GM18526 (cell line): ENCODE results near the gene PRMT7.

Experiments used
- POLR2A ChIP-seq: IDR thresholded peaks from 3 replicates; pipeline ENCODE4 v1.6.1; 2011; ENCODE audit not compliant: insufficient read length; ENCODE audit errors: extremely low read depth

PRMT7 gene

DNA sequence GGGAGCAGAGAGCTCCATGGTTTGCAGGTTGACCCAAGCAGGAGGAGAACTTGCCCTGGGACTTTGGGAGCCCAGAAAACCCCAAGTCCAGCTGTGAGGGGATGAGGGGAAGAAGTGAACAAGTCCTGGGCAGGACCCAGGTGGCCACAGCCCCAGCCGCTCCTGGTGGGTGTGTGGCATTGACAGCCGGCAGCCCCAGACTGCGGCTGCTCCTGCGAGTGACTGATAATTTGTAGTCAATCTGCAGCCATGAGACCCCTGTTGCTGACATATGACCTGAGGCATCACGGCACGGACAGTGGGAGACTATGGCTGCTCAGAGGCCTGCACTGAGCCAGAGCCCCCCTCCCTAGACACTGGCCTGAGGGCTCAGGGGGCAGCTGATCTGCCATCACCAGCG lies 66.4 kb downstream of the PRMT7 start:
- no peak for TF ChIP-seq POLR2A

DNA sequence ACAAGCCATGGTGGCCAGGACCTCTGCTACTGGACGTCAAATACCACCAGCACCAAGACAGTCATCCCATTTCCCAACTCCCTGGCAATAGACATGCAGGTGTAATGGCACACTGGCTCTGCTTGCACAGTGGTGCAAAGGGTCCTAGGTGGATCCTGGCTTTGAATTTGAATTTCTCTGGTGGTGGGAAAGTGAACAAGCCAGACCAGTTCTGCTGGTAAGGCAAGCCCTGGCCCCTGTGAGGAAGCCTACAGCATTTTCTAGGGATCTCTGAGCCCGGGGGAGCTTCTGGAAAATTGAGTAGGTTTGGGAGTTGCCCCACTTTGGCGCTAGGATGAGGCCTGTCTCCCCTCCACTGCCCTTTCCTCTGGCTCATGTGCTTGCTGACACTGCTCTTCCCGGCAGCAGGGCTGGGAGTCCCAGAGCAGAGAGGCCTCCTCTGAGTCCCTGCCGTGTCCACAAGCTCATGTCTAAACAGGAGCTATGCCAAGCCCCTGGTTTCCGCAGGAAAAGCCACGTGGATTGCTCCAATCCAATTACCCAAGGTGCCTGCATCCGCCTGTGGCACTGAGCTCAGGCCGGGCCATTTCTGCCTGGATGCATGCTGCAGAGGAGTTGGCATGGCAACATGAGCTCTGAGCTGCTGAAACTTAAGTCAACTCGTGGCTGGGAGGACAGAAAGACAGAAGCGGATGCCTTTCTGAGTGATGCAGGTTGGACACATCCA lies 67.0 kb downstream of the PRMT7 start:
- TF ChIP-seq POLR2A: no peak

DNA sequence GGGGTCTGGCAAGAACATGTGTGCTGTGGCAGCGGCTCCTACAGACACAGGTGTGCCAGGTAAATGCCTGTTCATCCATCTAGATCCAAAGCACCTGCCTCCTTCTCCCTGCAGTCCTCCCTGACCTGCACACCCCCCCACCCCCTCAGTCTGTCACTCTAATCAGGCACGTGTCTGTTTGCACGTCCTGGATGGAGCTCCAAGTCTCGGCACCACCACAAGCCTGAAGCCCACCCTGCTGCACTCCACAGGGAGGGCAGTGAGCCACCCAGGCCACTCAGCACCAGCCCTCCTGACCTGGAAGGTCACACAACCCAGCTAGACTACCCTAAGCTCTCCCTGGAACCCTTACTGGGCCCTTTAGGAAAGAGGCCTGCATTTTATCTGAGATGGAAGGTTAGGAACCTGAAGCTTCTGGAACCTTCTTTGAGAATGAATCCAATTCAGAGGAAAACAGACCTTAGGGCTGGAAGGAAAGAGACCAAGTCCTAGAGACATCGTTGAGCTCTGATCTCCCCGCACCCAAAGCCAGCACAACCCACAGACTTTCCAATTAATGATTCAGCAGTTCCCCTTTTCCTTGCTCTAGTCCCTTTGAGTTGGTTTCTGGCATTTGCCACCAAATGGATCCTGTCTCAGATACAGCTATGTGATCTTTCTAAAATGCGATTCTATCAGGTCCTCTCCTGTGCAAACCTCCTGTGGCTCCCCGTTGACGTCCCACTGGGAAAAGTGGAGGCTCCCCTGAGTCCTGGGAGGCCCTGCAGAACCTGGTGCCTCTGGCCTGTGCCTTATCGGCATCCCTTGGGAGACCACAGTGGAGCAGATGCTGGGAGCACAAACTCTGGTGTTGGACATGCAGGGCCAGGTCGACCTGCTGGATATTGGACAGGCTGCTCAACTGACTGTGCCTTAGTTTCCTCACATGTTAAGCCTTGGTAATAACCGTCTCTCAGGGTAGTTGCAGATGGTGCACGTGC lies 67.9 kb downstream of the PRMT7 start:
- no peak for TF ChIP-seq POLR2A

DNA sequence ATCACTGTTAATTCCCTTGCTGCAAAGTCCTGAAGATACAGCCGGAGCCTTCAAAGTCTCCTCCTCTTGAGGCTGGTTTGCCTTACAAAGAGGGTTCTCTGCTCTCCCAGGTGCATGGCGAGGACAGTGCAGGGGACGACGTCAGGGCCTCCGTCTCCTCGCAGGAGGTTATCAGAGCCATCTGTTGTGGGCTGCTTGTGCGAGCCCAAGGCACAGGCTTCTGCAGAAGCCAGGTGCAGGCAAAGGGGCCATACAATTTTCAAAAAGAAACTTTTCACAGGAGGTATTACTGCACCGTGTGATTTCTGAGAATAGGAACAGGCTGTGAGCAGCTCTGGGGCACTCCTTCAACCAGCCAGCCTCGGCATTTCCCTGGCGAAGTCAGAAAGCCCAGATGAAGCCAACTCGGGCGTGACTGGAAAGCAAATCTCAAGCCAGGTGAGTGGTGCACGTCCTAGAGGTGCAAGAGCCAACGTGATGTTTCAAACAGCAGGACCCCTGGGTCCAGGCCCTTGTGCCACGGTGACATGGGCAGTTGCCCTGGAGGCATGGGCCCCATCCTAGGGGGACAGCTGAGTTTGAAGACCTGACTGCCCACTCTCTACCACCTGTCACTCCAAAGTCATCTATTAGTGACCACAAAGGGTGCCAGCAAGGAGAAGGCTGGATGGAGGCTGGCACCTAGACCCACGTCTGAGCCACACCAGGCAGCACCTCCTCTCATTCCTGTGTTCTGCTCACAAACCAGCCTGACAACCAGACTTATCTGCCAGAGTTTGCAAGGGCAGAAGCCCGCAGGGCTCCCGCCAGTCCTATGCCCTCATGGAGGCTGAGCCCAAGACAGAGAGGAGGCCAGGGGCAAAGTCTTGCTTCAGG lies 68.9 kb downstream of the PRMT7 start:
- TF ChIP-seq POLR2A: no peak

DNA sequence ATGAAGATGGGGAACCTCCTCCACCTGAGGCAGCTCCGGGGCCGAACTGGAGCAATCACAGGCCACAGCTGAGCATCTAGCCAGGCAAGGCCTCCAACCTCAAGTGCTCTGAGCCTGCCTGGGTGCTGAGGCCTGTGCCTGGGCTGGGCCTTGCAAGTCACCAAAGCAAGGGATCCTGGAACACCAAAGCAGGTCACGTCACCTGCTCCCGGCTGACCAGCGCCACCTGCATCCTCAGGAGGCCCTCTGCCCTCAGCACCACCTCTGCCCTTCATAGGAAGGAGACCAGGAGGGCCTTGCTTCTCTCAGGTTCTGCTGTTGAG lies 69.5 kb downstream of the PRMT7 start:
- TF ChIP-seq POLR2A: no peak

DNA sequence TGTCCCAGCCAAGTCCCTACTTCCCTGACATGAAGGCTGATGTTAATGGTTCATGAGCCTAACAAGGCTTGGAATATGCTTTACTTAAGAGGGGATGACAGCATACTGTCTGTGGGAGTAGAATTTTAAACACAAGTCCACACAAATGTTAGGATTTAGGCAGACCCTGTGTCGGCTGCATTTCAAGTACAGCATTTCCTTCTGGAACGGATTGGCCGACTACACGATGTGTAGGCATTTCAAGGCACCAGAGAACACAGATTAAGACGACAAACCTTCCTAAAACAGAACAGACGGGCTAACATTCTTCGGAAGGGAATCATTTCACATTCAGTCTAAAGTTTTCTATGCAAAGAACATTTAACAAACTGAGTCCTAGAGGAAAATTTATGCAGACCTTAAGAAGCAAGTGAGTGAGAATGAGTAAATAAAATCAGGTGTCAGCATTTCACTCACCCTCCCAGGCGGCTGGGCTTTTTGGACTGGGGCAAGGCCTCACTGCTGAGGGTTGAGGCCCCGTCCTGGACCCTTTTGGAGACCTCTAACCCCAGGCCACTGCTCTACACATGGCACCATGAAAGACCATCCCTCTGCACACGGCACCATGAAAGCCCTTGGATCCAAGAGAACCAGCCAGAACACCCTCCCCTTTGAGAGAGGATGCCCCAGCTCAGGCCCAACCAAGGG lies 70.0 kb downstream of the PRMT7 start:
- no peak for TF ChIP-seq POLR2A

DNA sequence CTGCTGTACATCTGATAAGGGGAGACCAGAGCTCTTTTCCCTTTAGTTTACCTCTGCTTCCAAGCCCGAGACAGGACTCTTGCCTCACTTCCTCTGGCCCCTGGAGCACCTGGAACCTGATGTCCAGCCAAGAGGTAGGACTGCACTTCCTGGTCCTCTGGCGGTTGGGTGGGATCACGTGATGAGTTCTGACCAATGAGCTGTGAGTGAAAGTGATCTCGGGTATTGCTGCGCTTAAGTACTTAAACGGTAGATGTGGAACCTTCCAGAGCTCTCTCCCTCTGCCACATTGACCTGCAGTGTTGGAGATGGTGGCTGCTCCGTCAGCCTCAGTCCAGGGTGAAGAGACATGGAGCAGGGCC lies 70.5 kb downstream of the PRMT7 start:
- no peak for TF ChIP-seq POLR2A

DNA sequence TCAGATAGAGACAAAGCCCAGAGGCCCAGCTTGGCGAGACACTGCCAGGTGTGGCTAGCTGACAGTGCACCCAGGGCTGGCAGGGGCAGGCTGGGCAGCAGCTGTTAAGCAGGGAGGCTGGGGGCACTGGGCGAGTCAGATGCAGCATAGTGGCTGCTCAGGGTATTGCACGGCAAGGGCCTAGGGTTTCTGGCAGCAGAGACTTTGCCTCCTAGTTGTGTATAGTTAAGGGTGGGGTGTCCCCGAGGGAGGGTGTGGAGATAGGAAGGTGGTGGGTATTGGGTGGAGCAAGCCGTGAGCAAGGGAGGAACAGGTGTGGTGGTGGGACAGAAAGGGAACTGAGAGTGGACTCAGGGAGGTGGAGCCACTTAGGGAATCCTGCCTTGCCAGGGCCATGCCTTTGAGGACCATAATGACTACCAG lies 71.5 kb downstream of the PRMT7 start:
- no peak for TF ChIP-seq POLR2A

DNA sequence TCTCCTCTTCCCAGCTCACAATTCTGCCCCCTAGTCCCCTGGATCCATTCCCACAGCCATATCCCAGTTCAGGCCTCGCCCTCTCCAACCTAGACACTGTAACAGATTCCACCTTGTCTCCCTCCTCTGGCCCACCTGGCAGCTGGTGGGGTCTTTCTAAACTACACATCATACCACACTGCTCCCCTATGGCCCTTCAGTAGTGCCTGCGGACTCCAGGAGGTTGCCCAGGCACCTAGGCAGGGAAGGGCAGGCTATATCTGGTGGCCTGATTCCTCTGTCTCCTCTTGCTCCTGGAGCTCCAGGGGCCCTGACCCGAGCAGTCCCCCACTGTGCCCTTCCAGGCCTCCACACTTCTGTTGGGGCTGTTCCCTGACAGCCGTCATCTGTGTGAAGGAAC lies 73.0 kb downstream of the PRMT7 start:
- no peak for TF ChIP-seq POLR2A

DNA sequence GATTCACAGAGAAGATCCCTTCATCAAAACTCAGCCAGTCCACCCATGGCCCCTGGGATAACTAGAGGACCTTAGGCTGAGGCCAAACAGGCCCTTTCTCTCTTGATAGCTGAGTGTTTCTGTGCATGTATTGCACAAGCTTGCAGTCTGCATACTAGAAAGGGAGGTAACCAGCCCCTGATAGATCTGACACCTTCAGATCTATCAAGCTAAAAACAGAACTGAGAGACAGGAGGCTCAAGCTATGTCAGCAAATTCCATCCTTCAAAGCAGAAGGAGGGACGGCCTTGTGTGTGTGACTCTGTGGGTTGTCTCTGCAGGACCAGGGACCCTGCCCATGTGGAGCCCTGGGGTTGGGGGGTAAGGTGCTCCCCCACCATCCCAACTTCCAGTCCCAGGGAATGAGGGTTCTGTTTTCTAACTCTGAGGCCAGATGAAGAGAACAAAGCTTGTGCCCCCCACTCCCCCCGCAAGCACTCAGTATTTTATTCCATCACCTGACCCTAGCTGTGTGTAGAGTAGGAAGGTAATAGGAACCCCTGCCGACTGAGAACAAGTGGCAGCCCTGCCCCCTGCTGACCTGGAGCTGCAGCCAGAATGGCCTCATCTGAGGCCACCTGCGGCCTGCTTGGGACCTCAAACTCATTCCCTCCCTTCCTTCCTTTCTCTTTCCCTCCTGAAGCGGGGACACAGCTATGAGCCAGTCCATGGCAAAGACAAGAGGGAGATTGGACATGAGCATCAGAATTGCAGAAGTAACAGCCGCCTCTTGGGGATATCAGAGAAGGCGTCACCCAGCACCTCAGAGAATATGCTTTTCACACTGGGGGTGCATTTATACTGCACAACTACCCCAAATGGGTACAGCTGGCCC lies 73.7 kb downstream of the PRMT7 start:
- TF ChIP-seq POLR2A: no peak

DNA sequence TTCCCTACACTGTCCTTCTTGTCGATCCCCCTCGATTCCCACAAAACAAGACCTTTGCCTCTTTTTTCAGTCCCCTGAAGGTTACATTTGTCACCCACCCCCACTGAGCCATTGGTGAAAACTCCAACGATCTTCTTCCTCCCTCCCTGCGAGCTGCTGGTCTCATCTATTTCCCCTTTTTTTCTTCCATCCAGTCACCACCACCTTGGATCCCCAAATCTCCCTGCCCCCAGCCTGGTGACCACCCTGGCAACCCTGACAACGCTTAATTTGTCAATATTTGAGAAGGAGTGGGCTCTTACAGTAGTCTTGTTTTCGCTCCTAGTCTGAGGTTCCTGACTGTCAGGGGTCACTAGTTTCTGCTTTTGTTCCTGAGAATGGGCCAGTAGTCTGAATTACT lies 74.6 kb downstream of the PRMT7 start:
- no peak for TF ChIP-seq POLR2A

DNA sequence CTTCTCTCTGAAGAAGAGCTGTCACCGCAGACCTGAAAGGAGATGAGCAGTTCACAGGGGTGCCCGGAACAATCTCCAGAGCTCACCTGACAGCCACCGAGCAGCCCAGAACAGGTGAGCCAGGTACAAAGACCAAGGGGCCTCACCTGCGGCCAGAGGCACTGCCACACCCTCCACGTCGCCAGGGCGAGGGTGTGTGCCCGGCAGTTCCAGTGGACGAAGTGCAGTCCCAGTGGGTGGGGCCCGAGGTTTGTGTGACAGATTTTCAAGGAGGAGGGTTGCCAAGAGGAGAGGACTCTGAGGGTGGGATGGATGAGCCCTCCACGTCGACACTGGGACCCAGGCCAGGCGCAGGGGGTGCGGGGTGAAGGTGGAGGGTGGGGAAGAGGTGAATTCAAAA lies 75.8 kb downstream of the PRMT7 start:
- no peak for TF ChIP-seq POLR2A

DNA sequence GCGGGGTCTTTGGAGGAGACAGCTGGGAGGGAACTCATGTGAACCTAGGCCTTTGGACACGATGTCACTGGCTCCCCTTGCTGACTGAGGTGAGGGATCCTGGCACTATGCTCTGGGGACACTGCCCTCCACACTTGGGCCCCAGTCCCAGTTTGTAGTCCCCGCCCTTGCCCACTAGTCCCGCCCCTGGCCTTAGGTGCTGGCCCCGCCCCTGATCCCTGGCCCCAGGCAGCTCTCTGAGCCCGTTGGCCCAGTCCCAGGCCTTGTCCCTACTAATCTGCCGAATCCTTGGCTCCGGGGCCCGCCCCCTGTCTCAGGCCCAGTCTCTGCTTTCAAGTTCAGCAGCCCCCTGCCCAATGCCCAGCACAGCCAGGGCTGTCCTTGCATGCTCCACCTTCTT lies 76.5 kb downstream of the PRMT7 start:
- TF ChIP-seq POLR2A: no peak

DNA sequence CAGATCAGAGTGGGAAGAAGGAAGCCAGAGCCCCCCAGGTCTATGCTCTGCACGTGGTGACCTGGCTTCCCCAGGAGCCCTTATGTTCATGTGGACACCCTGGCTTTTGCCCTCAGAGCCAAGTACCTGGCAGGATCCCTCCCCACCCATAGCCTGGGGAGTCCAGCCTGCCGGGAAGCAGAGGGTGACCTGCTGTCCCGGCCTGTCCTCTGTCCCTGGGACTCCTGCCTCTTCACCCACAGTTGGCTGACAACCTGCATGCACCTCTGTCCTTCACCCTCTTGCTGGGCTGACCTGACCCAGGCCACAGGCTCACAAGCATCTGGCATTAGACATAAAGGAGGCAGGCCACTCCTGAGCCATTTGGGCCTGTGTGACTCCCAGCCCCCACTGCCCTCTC lies 77.3 kb downstream of the PRMT7 start:
- TF ChIP-seq POLR2A: no peak
